Measurements from ENCODE around the gene LSS. TPM values are rescaled to one million over a fixed set of nuclear protein-coding genes. Genes with fewer than 3 reads are reported as not detected.
"Not testable (repeated sequence)": the region's sequence is repeated elsewhere in the genome, so short reads cannot be mapped to it uniquely, and the experiment has no call there.

LSS gene
- total RNA-seq, 1 donor from 2014 or later, result 26.7 TPM

DNA sequence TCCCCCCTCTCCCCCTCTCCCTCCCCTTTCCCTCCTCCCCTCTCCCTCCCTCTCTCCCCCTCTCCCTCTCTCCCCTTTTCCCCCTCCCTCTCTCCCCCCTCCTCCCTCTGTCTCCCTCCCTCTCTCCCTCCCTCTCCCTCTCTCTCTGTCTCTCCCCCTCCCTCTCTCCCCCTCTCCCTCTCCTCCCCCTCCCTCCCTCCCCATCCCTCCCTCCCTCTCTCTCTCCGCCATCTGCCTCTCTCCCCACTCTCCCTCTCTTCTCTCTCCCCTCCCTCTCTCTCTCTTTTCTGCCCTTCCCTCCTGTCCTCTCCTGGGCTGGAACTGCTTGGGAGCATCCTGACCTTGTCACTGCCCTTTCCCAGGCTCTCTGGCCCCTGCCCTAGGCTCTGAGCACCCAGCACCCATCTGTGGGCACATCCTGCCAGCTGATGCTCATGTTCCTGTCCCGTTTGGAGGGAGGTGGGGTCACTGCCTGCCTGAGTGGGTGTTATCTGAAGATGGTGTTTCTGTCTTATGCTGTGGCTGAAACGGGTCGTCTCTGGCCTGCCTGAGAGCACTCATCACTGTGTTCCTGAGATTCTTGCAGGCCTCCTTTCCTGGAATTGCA lies 84.0 kb downstream of the LSS start:
- H3K9me3 ChIP-seq (ENCODE audit: low read depth), result no peaks in the 10 kb centered on the region
- TF ChIP-seq EZH2 (IDR thresholded peaks at IDR 0.05) (no peak), EZH2phosphoT487 (IDR thresholded peaks at IDR 0.05) (no peak)
- TF ChIP-seq, protein P1, sequence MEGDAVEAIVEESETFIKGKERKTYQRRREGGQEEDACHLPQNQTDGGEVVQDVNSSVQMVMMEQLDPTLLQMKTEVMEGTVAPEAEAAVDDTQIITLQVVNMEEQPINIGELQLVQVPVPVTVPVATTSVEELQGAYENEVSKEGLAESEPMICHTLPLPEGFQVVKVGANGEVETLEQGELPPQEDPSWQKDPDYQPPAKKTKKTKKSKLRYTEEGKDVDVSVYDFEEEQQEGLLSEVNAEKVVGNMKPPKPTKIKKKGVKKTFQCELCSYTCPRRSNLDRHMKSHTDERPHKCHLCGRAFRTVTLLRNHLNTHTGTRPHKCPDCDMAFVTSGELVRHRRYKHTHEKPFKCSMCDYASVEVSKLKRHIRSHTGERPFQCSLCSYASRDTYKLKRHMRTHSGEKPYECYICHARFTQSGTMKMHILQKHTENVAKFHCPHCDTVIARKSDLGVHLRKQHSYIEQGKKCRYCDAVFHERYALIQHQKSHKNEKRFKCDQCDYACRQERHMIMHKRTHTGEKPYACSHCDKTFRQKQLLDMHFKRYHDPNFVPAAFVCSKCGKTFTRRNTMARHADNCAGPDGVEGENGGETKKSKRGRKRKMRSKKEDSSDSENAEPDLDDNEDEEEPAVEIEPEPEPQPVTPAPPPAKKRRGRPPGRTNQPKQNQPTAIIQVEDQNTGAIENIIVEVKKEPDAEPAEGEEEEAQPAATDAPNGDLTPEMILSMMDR (IDR thresholded peaks at IDR 0.05), result no peak
- H3F3A ChIP-seq (ENCODE audit: low read depth), result peaks cover 11% of the 10 kb centered on the region
- no peak overlapping the region for H3K4me3 ChIP-seq
- no peak overlapping the region for H2AFZ ChIP-seq (replicated peaks)
- Mint-ChIP-seq H3K36me3 (no peaks in the 10 kb centered on the region), H3K4me3 (no peak overlapping the region), H3K4me1 (peaks cover 21% of the 10 kb centered on the region), H3K27me3 (ENCODE audit: insufficient read depth, low read depth) (peaks cover 14% of the 10 kb centered on the region), H3K9me3 (peaks cover 2% of the 10 kb centered on the region), H3K27ac (peak overlapping the region; percentile 82)
- H3K27me3 ChIP-seq, result peaks cover 39% of the 10 kb centered on the region
- no peak overlapping the region for H3K9ac ChIP-seq
- no peak for DNase-seq (ENCODE audit: low spot score)
- H3K27ac ChIP-seq, result no peak overlapping the region
- no peaks in the 10 kb centered on the region for H4K20me1 ChIP-seq (ENCODE audit: low read depth)
- no peaks in the 10 kb centered on the region for H3K36me3 ChIP-seq
- H3K4me2 ChIP-seq, result no peak overlapping the region
- H3K79me2 ChIP-seq (ENCODE audit: low read depth), result no peaks in the 10 kb centered on the region
- H3K4me1 ChIP-seq, result no peaks in the 10 kb centered on the region

DNA sequence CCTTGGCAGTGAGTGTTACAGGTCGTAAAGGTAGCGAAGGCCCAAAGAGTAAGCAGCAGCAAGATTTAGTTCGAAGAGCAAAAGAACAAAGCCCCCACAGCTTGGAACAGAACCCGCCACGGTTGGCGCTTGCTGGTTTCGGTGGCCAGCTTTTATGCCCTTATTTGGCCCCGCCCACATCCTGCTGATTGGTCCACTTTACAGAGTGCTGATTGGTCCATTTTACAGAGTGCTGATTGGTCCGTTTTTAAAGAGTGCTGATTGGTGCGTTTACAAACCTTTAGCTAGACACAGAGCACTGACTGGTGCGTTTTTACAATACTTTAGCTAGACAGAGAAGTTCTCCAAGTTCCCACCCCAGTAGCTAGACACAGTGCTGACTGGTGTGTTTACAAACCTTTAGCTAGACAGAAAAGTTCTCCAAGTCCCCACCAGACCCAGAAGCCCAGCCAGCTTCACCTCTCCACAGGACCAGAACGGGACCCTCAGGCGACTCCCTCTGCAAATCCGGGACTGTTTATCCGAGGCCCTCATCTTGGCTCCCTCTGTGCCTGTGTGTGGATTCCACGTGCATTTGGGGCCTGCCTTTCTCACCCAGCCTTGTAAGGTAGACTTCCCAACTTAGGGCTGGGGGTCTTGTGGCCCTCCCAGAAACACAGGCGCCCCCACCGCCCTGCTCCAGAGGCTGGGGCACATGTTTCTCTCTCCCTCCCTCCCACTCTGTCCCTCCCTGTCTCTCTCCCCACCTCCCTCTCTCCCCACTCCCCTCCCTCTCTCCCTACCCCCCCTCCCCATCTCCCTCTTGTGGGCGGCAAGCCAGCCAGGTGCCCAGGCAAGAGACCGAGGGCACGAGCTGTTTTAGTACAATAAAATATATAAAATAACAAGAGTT lies 85.7 kb downstream of the LSS start:
- peaks cover 2% of the 10 kb centered on the region for H3K9me3 Mint-ChIP-seq
- Histone ChIP-seq H3K9ac (no peak overlapping the region), H4K20me1 (ENCODE audit: low read depth) (no peaks in the 10 kb centered on the region), H3K27ac (no peak overlapping the region), H3K27me3 (peaks cover 46% of the 10 kb centered on the region), H3K4me3 (peak overlapping the region; percentile 28), H3K4me2 (peak overlapping the region; percentile 54), H2AFZ (replicated peaks) (no peak overlapping the region), H3K4me1 (no peaks in the 10 kb centered on the region), H3K79me2 (ENCODE audit: low read depth) (no peaks in the 10 kb centered on the region), H3F3A (ENCODE audit: low read depth) (peaks cover 11% of the 10 kb centered on the region), H3K9me3 (ENCODE audit: low read depth) (no peaks in the 10 kb centered on the region), H3K36me3 (no peaks in the 10 kb centered on the region)
- peaks cover 13% of the 10 kb centered on the region for H3K4me1 Mint-ChIP-seq
- H3K27ac Mint-ChIP-seq, result no peak overlapping the region
- DNase-seq (ENCODE audit: low spot score), result no peak
- no peak for TF ChIP-seq EZH2 (IDR thresholded peaks at IDR 0.05)
- TF ChIP-seq, protein P1 (IDR thresholded peaks at IDR 0.05), result no peak
- no peak for TF ChIP-seq EZH2phosphoT487 (IDR thresholded peaks at IDR 0.05)
- H3K27me3 Mint-ChIP-seq (ENCODE audit: insufficient read depth, low read depth), result peaks cover 12% of the 10 kb centered on the region
- H3K4me3 Mint-ChIP-seq, result no peak overlapping the region
- H3K36me3 Mint-ChIP-seq, result no peaks in the 10 kb centered on the region

DNA sequence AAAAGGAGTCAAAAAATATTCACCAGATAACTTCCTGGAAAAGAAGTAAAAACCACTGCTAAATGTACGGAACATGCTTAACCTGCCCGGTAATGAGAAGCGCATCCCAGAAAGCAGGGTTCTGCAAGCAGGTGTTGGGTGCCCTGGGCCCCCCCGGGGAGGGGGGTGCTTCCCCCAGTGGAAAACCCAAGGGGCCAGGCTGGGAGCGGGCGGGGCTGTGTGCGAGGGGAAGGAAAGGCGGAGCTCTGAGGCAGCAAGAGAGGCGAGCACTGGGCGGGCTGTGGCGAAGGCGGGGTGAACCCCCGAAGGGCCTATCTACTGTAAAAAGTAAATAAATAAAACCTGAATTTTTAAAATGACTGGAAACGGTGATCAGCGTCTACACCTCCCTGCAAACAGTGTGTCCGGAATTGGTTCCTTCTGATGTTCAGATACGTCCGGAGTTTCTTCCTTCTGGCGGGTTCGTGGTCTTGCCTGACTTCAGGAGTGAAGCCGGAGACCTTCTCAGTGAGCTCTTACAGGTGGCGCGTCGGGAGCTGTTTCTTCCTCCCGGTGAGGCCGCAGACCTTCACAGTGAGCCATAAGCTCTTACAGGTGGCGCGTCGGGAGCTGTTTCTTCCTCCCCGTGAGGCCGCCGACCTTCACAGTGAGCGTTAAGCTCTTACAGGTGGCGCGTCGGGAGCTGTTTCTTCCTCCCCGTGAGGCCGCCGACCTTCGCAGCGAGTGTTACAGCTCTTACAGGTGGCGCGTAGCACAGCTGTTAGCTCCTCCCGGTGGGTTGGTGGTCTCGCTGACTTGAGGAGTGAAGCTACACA lies 86.6 kb downstream of the LSS start:
- H3K27ac Mint-ChIP-seq, result no peak overlapping the region
- no peak overlapping the region for H2AFZ ChIP-seq (replicated peaks)
- H3K4me3 Mint-ChIP-seq, result no peak overlapping the region

DNA sequence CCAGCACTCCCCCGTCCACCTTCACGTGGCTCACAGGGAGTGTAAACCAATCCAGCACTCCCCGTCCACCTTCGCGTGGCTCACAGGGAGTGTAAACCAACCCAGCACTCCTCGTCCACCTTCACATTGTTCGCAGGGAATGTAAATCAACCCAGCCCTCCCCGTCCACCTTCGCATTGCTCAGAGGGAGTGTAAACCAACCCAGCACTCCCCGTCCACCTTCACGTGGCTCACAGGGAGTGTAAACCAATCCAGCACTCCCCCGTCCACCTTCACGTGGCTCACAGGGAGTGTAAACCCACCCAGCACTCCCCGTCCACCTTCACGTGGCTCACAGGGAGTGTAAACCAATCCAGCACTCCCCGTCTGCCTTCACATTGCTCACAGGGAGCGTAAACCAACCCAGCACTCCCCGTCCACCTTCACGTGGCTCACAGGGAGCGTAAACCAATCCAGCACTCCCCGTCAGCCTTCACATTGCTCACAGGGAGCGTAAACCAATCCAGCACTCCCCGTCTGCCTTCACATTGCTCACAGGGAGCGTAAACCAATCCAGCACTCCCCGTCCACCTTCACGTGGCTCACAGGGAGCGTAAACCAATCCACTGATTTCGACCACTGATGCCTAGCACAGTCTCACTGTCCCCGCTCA lies 88.1 kb downstream of the LSS start:
- not testable (repeated sequence) for H3K9me3 Mint-ChIP-seq; H3K9ac ChIP-seq; H3K4me1 ChIP-seq; H3K9me3 ChIP-seq (ENCODE audit: low read depth); H4K20me1 ChIP-seq (ENCODE audit: low read depth); H3K36me3 Mint-ChIP-seq; H2AFZ ChIP-seq (replicated peaks); H3F3A ChIP-seq (ENCODE audit: low read depth); DNase-seq (ENCODE audit: low spot score); H3K27ac ChIP-seq; H3K4me3 Mint-ChIP-seq; H3K36me3 ChIP-seq; H3K79me2 ChIP-seq (ENCODE audit: low read depth); H3K4me3 ChIP-seq
- Mint-ChIP-seq H3K27me3 (ENCODE audit: insufficient read depth, low read depth) (peaks cover 13% of the 10 kb centered on the region), H3K27ac (peak overlapping the region; percentile 60), H3K4me1 (peaks cover 14% of the 10 kb centered on the region)
- Histone ChIP-seq H3K4me2 (peak overlapping the region; percentile 27), H3K27me3 (peaks cover 46% of the 10 kb centered on the region)

More for the DNA sequence above, 86.6 kb downstream of the LSS start:
- no peaks in the 10 kb centered on the region for H3K4me1 ChIP-seq
- H3K79me2 ChIP-seq (ENCODE audit: low read depth), result no peaks in the 10 kb centered on the region
- no peaks in the 10 kb centered on the region for H3K9me3 ChIP-seq (ENCODE audit: low read depth)
- no peaks in the 10 kb centered on the region for H4K20me1 ChIP-seq (ENCODE audit: low read depth)
- peaks cover 13% of the 10 kb centered on the region for H3K4me1 Mint-ChIP-seq
- H3K27ac ChIP-seq, result no peak overlapping the region
- H3K27me3 Mint-ChIP-seq (ENCODE audit: insufficient read depth, low read depth), result peaks cover 13% of the 10 kb centered on the region
- peak; percentile 58 for TF ChIP-seq EZH2phosphoT487 (IDR thresholded peaks at IDR 0.05)
- TF ChIP-seq, protein P1 (IDR thresholded peaks at IDR 0.05), result no peak
- TF ChIP-seq EZH2 (IDR thresholded peaks at IDR 0.05), result peak; percentile 82
- H3K36me3 Mint-ChIP-seq, result no peaks in the 10 kb centered on the region
- no peaks in the 10 kb centered on the region for H3K36me3 ChIP-seq
- no peak overlapping the region for H3K9ac ChIP-seq
- peak overlapping the region; percentile 28 for H3K4me3 ChIP-seq
- peaks cover 46% of the 10 kb centered on the region for H3K27me3 ChIP-seq
- DNase-seq (ENCODE audit: low spot score), result peak; percentile 37
- H3K9me3 Mint-ChIP-seq, result peaks cover 2% of the 10 kb centered on the region
- peak overlapping the region; percentile 54 for H3K4me2 ChIP-seq
- peaks cover 4% of the 10 kb centered on the region for H3F3A ChIP-seq (ENCODE audit: low read depth)

Data from neural progenitor cell (in vitro differentiated cells).